ENCODE measurements around the gene INTS11.

The INTS11 gene

DNA sequence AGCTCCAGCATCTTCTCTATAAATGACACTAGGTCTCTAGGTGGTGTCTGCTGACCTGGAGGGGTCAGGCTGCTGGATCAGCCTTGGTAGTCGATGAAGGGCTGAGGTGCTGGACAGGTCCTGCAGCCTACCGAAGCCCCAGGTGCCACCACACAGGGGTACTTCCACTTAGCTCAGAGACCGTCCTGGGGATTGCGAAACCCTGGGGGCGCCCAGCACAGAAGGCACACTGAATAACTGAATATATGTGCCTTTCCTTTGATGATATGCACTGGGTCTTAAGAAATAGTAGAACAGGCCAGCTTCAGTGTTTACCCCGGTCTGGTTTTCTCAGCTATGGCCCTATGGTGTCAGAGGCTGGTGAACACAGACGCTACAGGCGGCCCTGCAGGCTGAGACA, 61.7 kb downstream of the INTS11 start:
- DNase-seq (ENCODE audit: low read depth) = no peak

DNA sequence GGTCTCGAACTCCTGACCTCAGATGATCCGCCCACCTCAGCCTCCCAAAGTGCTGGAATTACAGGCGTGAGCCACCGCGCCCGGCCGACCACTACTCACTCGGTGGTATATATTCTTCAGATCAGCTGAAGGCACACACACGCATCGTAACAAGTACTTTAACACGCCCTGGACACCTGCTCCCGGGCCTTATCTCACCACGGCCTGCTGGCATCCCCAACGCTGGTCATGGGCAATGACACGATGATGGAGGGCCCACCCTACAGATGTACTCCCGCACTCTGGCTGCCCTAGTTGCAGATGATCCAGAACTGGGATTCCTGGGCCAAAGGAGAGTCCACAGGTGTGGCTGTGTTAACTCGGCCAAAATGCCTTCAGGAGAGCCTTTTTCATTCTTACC, 62.4 kb downstream of the INTS11 start:
- no peak for DNase-seq (ENCODE audit: low read depth)

All from iris pigment epithelial cell (primary cell).